ENCODE data around the gene PDSS2.
"Not testable (repeated sequence)": the region's sequence is repeated elsewhere in the genome, so short reads cannot be mapped to it uniquely, and the experiment has no call there.

PDSS2 gene

GRCh38 chr6:107305391-107305790 lies 154.0 kb downstream of the PDSS2 start:
- no peak for TF ChIP-seq CTCF (IDR thresholded peaks at IDR 0.05; ENCODE audit: low read depth, low read length, missing control alignments)
- DNase-seq (ENCODE audit: extremely low read depth, low read depth), result no peak
- no peak overlapping the region for H3K4me3 ChIP-seq (replicated peaks; ENCODE audit: low read depth, low read length)

GRCh38 chr6:107304421-107305025 lies 154.8 kb downstream of the PDSS2 start:
- H3K4me3 ChIP-seq (replicated peaks; ENCODE audit: low read depth, low read length), result no peak overlapping the region
- TF ChIP-seq CTCF (IDR thresholded peaks at IDR 0.05; ENCODE audit: low read depth, low read length, missing control alignments), result no peak
- DNase-seq (ENCODE audit: extremely low read depth, low read depth), result no peak

GRCh38 chr6:107293350-107293749 lies 166.0 kb downstream of the PDSS2 start:
- no peak for DNase-seq (ENCODE audit: extremely low read depth, low read depth)
- no peak for TF ChIP-seq CTCF (IDR thresholded peaks at IDR 0.05; ENCODE audit: low read depth, low read length, missing control alignments)
- H3K4me3 ChIP-seq (replicated peaks; ENCODE audit: low read depth, low read length), result no peak overlapping the region

- no peak for DNase-seq (ENCODE audit: extremely low read depth, low read depth)
- TF ChIP-seq CTCF (IDR thresholded peaks at IDR 0.05; ENCODE audit: low read depth, low read length, missing control alignments), result no peak
- H3K4me3 ChIP-seq (replicated peaks; ENCODE audit: low read depth, low read length), result no peak overlapping the region
Measured at GRCh38 chr6:107292715-107293271, 166.6 kb downstream of the PDSS2 start.

GRCh38 chr6:107290491-107290890 lies 168.9 kb downstream of the PDSS2 start:
- no peak for DNase-seq (ENCODE audit: extremely low read depth, low read depth)
- TF ChIP-seq CTCF (IDR thresholded peaks at IDR 0.05; ENCODE audit: low read depth, low read length, missing control alignments), result no peak
- no peak overlapping the region for H3K4me3 ChIP-seq (replicated peaks; ENCODE audit: low read depth, low read length)

- not testable (repeated sequence) for DNase-seq (ENCODE audit: extremely low read depth, low read depth); H3K4me3 ChIP-seq (replicated peaks; ENCODE audit: low read depth, low read length)
Measured at GRCh38 chr6:107289258-107289657, 170.1 kb downstream of the PDSS2 start.

- not testable (repeated sequence) for H3K4me3 ChIP-seq (replicated peaks; ENCODE audit: low read depth, low read length); DNase-seq (ENCODE audit: extremely low read depth, low read depth)
Measured at GRCh38 chr6:107285683-107286082, 173.7 kb downstream of the PDSS2 start.

- no peak for TF ChIP-seq CTCF (IDR thresholded peaks at IDR 0.05; ENCODE audit: low read depth, low read length, missing control alignments)
- DNase-seq (ENCODE audit: extremely low read depth, low read depth), result no peak
- no peak overlapping the region for H3K4me3 ChIP-seq (replicated peaks; ENCODE audit: low read depth, low read length)
Measured at GRCh38 chr6:107284805-107285204, 174.6 kb downstream of the PDSS2 start.
